DMS53 treated with DMSO at 0.1 percent for 48 hours (cell line): ENCODE results near the gene AWAT2.

Experiments used
- DNase-seq: peaks from one replicate; lab custom pipeline; 2025; ENCODE audit not compliant: unreplicated experiment; lab: John Stamatoyannopoulos, UW

The AWAT2 gene

GRCh38 chrX:70042399-70043371, 7.1 kb downstream of the AWAT2 start:
- peak; percentile 2 for DNase-seq

- DNase-seq = no peak
Measured at GRCh38 chrX:70041993-70042392, 7.7 kb downstream of the AWAT2 start.

- no peak for DNase-seq
Measured at GRCh38 chrX:70039758-70040157, 10.0 kb downstream of the AWAT2 start.

DNA sequence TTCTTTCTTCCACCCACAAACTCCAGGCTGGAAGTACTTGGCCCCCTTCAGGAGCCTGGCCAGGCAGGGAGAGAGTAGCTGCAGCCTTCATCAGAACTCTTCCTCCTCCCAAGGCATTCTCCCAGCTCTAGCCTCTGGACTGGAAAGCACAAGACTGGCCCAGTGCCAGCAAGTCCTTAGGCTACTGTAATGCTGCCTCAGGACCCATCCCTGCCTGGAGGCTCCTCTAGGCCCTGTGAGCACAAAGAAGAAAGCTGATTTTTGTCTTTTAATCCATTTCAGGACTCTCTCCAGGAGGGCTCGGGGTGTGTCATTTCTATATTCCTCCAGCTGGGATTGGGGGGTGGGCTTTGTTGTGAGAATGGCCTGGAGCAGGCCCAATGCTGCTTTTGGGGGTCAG, 10.8 kb downstream of the AWAT2 start:
- no peak for DNase-seq

DNA sequence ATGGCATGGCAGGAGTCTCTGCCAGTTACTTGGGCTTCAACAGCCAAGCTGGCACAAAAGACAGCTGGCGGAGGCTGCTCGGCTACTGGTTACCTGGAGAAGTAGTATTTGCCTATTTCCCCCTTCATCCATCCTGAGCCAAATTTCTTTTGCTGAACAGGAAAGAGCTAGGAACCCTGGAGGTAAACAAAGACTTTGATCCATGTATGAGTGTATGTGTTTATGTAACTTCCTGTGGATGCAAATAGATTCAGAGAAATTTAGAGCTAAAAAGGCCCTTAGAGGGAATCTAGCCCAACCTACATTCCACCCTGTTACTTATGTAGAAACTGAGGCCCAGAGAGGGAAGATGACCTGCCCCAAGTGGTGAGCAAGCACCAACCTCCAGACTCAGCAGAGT, 11.2 kb downstream of the AWAT2 start:
- no peak for DNase-seq

DNA sequence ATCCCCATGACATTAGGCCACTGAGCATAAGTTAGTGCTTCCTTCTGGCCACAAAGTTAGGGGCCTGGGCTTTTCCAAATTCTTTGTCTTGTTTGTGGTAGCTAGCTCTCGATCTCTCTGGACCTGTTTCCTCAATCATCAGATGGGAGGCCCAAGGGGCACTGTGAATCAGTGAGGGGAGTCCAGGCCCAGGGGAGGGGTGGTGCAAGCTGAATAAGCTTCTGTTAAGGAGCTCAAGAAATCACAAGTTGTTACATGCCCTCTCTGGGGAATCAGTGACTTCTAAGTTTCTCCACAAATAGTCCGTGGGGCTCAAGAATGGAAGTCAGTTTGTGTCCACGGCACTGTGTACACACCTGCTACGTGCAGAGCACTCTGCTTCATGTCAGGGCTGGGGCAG, 15.1 kb downstream of the AWAT2 start:
- DNase-seq = no peak

GRCh38 chrX:70033348-70034051, 16.2 kb downstream of the AWAT2 start:
- peak; percentile 26 for DNase-seq

GRCh38 chrX:70032792-70033191, 16.9 kb downstream of the AWAT2 start:
- no peak for DNase-seq

DNA sequence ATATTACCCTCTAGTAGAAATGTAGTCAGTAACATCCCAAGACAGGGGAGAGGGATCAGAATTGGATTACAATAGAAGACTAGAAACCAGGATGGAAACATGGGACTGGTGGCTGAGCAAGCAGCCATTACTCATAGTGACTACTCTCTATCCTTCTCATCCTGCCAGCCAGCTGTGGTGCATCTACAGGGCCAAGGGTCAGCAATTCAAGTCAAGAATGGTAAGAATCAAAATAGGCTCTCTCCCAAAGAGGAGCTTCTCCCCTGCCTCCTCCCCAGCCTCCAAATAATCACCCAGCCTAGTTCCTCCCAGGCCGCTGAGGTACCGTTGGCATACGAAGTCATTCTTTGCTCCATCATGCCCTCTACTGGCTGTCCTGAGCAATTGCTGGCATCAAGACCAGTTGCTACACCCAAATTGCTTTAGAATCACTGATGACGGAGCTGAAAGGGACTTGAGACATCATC, 19.4 kb downstream of the AWAT2 start:
- DNase-seq = peak; percentile 20

GRCh38 chrX:70029863-70030262, 19.9 kb downstream of the AWAT2 start:
- no peak for DNase-seq

DNA sequence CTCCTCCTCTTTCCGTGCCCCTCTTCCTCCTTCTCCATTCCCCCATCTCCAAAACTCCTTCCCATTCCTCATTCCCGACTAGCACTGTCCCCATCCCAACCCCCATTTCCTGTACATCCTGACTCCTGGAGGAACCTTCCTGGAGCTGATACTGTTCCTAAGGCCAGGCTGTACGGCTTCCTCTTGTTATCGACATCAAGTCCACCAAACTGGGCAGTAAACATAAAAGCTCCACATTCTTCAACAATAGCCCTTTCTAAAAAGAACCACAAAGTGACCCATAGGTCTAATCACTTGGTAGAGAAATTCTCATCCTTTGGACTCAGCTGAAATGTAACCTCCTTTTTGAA, 22.9 kb downstream of the AWAT2 start:
- no peak for DNase-seq

- no peak for DNase-seq
Measured at GRCh38 chrX:70026112-70026850, 23.5 kb downstream of the AWAT2 start.

DNA sequence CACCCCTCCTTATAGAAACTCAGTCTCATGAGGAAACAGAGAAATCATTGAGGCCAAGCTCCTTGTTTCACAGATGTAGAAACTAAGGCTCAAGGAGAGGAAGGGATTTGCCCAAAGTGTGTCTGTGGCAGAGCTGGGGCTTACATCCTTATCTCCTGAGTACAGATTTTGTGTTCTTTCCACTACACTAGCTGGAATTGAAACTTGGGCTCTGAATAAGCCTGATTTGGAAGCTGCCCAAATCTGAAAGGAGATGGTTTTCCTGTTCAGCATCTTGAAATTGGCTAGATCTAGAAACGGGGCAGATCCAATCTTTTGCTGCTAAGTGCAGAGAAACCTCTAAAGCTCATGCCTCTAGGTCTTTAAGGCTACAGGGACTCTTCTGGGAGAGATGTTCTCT, 24.3 kb downstream of the AWAT2 start:
- DNase-seq = no peak

DNA sequence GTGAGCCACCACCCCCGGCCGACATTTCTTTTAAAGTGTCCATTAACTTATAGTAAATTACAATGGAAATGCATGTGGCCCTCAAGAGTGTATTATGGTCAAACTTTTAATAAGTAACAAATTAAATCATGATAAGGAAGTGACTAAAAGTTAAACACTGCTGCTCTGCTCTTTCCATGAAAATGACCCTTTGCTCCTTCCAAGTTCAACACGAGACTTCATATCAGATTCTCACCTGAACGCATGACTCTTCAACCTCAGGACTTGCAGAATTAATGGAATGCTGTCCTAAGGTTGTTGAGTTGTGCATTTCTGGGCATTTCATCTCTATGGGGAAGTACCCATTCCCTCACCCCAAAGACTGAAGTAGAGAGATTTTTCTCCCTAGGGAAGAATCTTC, 27.1 kb downstream of the AWAT2 start:
- DNase-seq = no peak

- DNase-seq = no peak
Measured at GRCh38 chrX:70016513-70016912, 33.2 kb downstream of the AWAT2 start.

- DNase-seq = no peak
Measured at GRCh38 chrX:70013466-70014381, 36.0 kb downstream of the AWAT2 start.

DNA sequence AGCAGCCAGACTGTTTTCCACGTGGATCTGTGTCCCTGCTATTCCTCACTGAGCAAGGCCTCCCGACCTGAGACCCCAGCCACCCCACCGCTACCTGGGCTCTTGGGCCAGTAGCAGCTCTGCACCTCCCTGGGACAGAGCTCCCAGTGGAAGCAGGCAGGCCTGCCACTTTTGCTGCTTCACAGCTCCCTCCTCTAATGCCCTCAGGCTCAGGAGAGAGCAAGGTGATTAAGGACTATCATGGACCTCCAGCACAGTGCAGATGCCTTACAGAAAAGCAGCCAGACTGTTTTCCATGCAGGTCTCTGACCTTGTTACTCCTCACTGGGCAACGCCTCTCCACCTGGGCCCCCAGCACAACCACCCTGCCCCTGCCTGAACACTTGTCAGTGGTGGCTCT, 37.0 kb downstream of the AWAT2 start:
- DNase-seq = no peak

DNA sequence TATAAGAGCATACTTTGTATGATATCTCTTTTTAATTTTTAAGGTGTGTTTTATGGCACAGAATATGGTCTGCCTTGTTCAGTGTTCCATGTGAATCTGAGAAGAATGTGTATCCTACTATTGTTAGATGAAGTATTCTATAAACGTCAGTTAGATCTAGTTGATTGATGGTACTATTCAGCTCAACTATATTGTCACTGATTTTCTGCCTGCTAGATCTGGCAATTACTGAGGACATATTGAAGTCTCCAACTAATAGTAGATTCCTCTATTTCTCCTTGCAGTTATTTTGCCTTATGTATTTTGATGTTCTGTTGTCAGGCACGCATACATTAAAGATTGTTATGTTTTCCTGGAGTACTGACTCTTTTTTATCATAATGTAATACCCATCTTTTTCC, 39.8 kb downstream of the AWAT2 start:
- no peak for DNase-seq

DNA sequence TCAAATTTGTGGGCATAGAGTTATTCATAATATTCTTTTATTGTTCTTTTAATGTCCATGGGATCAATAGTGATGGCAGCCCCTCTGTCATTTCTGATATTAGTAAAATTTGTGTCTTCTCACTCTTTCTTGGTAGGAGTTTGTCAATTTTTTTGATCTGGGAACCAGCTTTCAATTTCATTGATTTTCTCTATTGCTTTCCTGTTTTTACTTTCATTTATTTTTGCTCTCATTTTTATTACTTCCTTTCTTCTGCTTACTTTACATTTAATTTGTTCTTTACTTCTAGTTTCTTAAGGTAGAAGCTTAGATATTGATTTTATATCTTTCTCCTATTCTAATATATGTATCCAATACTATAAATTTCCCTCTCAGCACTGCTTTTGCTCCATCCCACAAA, 40.7 kb downstream of the AWAT2 start:
- DNase-seq = no peak

DNA sequence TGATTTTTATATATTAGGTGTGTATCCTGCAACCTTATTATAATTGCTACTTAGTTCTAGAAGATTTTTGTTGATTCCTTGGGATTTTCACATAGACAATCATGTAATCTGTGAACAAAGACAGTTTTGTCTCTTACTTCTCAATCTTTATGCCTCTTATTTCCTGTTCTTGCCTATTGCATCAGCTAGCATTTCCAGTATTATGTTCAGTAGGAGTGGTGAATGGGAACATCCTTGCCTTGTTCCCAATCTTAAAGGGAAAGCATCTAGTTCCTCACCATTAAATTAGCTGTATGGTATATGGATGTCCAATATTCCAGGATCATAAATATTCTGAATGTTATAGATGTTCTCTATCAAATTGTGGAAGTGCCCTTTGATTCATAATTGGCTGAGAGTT, 41.8 kb downstream of the AWAT2 start:
- DNase-seq = no peak
